SU-DHL-6 (cell line): ENCODE measurements around the gene ATG2B.

Experiments
- EZH2phosphoT487 ChIP-seq: fragments of 200-600 bp; sonication (generic), shearing (Covaris generic); conservative IDR thresholded peaks from 2 replicates; pipeline ENCODE4 v1.6.1; 2018; ENCODE audit warnings: mild to moderate bottlenecking, antibody characterized with exemption, low read length, moderate library complexity, mixed read lengths
- TF ChIP-seq, protein P1 (sequence below): fragments of 200-600 bp; sonication (generic); IDR thresholded peaks from one replicate; pipeline ENCODE4 v1.5.1; 2017; ENCODE audit warnings: antibody characterized with exemption, mild to moderate bottlenecking, low read length, moderate library complexity; ENCODE audit not compliant: insufficient read depth, poor library complexity, severe bottlenecking

DNA sequence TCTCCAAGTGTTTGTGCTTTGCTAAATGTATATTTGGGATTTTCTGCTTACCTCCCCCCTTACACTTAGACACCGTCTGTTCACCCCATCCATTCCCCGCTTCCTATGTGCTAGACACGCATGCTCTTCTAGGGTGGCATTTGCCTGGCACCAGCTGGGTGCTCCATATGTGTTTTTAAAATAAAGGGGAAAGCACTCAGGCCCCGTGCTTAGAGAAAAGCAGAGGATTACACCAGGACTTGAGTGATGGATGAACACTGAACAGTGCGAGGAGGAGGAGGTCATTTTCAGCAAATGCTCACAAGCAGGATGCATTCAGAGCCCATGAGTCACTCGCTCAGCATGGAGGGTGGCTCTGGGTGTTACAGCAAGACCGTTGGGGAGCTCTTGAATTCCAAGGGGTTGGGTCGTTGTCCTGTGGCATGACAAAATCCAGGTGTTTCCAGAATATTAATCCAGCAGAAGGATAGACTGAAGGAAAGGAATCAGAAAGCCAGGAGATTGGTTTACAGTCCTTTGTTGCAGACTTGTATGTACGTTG lies 110.1 kb downstream of the ATG2B start:
- TF ChIP-seq, protein P1, sequence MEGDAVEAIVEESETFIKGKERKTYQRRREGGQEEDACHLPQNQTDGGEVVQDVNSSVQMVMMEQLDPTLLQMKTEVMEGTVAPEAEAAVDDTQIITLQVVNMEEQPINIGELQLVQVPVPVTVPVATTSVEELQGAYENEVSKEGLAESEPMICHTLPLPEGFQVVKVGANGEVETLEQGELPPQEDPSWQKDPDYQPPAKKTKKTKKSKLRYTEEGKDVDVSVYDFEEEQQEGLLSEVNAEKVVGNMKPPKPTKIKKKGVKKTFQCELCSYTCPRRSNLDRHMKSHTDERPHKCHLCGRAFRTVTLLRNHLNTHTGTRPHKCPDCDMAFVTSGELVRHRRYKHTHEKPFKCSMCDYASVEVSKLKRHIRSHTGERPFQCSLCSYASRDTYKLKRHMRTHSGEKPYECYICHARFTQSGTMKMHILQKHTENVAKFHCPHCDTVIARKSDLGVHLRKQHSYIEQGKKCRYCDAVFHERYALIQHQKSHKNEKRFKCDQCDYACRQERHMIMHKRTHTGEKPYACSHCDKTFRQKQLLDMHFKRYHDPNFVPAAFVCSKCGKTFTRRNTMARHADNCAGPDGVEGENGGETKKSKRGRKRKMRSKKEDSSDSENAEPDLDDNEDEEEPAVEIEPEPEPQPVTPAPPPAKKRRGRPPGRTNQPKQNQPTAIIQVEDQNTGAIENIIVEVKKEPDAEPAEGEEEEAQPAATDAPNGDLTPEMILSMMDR = no peak
- TF ChIP-seq EZH2phosphoT487 = no peak
